Activated CD4-positive, CD25-positive, alpha-beta regulatory T cell treated with anti-CD3 and anti-CD28 coated beads, Interleukin-2, amount 50 U/mL, for 72 hours (primary cell): ENCODE data around the gene CABLES1.
"Not testable (repeated sequence)": the region's sequence is repeated elsewhere in the genome, so short reads cannot be mapped to it uniquely, and the experiment has no call there.

Experiments
- DNase-seq: peaks from one replicate; pipeline ENCODE4 v3.0.0; 2021

The CABLES1 gene

DNA sequence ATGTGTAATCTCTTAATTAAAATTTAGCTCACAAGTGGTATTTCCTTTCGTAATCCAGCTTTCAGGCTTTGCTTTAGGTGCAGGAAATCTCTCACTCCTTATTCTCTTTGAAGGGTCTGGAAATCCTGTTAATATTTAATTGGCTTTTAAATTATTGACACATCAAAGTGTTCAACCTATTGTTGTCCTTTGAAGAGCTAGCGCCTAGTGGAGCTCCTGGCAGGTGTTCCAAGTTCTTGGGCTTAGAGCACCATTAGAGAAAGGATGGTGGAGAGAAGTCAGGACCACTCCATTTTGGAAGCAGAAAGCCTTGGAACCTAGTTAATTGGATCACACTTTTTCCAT lies 92.4 kb downstream of the CABLES1 start:
- no peak for DNase-seq

DNA sequence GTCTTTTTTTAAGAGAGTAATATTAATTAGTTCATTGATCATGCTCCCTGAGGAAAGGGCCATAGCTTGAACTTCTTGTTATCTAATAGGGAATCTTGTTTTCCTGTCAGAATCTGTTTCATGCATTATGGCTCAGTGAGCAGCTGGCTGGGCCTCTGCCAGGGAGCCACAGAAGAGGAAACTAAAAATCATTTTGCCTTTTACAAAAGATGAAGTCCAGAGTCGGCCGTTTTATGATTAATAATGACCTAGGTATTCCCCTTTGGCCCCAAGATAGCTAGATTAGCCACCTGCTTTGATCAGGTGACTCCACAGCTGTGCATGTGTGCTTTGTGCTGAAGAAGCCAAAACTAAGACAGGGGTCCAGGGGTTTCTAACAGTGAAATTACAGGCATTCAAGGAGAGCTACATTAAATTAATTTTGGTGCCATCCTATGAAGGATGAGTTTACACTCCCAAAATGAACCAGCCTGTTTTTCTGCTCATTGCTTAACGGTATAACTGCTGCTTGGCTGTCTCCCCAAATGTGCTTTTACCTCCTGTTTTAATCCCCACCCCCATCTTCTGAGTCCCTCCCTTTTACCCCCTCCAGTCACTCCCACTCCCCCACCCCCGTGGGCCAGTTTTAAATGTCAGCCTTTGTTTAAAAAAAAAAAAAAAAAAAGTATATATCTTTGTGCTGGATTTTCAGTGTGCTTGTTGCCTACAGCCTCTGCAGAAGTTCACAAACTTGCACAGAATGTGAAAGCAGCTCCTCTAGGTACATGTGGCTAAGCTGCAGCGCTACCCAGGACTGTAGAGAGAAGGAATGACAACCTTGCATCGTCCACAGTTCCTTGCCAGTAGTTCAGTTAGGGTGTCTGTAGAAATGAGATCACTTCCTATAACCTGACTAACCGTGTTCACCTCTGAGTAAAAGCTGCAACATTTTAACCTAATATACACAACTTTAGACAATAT lies 93.1 kb downstream of the CABLES1 start:
- DNase-seq: no peak

DNA sequence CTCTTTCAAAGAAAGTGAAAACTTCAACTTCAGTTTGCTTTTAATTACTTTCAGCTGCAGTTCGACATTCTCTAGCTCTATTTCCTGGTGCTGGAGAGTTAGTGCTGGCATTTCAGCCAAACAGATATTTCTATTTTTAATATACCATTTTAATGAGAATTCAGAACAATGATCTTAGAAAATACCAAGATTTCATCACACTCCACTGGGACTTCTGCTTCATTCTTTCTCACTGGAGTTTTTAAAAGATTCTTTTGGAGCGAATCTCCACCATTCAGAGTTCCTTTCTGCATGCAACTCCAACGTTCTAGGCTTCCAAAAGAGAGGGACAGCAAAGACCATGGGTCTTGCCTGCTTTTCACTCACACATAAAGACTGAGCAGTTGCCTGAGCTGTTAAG lies 94.2 kb downstream of the CABLES1 start:
- DNase-seq: no peak

- no peak for DNase-seq
Measured at GRCh38 chr18:23230686-23231085, 95.4 kb downstream of the CABLES1 start.

- peak; percentile 59 for DNase-seq
Measured at GRCh38 chr18:23231340-23232021, 96.2 kb downstream of the CABLES1 start.

DNA sequence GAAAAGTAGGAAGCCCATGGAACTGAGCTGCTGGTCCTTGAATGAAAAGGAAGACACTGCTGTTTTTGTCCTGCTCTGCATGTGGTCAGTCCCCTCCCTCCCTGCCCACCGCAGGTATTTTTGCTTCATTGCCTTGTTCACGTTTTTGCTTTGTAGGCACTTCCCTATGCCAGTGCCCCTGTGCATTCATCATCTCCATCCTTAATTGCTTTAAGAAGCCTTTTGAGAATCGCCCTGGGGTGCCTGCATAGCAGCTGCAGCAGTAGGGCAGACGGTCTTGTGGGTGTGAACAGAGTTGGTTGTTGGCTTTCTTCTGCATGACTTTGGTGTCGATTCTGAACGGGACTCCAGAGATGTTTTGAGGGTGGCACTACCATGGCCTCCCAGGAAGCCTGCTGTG lies 97.0 kb downstream of the CABLES1 start:
- no peak for DNase-seq

- DNase-seq: no peak
Measured at GRCh38 chr18:23234619-23235018, 99.3 kb downstream of the CABLES1 start.

- DNase-seq: no peak
Measured at GRCh38 chr18:23235336-23235735, 100.1 kb downstream of the CABLES1 start.

- no peak for DNase-seq
Measured at GRCh38 chr18:23235860-23236259, 100.6 kb downstream of the CABLES1 start.

DNA sequence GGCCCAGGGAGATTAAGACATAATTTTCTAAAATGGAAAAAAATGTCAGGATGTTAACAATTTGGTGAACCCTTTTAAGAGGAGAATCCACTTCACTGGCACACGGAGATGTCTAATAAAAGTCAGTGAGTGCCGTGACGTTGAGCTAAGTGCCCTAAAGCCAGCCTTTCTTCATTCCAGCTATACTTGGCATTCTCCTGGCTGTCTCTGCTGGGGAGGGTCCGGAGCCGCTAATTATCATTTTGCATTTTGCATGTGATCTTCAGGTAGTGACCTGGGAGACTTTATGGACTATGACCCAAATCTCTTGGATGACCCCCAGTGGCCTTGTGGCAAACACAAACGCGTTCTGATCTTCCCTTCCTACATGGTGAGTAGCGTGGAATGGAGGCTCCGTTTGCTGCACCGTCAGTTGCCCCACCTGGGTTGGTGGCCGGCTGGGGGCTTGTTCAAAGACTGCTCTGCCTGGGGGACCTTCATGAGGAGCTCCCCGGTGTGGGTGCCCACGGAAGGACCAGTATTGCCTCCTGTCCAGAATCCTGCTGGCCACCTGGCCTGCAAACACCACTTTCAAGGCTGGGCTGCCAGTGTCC lies 101.7 kb downstream of the CABLES1 start:
- DNase-seq: no peak

- no peak for DNase-seq
Measured at GRCh38 chr18:23237524-23238151, 102.4 kb downstream of the CABLES1 start.

DNA sequence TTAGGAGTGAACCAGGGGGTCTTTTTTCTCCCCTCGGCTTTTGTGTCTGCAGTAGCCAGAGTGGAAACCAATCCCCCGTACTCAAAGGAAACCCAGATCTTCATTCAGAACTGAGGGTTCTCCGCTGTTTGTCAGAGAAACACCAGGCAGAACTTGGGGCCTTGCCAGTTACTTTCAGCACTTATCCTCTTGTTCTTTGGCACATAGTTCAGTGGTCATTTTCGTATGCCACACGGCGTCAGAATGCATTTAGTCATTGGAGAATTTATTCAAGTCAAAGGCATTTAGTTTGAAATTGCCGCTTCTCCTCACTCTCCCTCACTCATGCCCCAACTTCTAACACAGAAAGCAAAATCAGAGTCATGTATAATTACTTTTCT lies 102.9 kb downstream of the CABLES1 start:
- DNase-seq: no peak

- DNase-seq: no peak
Measured at GRCh38 chr18:23238651-23239349, 103.5 kb downstream of the CABLES1 start.

DNA sequence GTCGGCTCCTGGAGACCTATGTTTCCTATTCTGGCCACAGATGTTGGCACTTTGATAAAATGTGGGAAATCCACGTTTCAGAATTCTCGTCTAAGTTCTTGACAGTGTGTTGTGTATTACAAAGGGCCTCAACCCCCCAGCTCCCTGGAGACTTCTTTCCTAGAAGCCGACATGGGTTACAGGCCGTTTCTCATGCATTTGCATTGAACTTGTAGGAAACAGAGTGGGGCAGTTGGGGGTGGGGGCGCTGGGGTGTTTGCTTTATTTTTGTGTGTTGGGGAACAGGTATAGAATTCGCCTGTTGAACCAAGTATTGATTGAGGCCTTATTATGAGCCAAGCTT lies 104.0 kb downstream of the CABLES1 start:
- DNase-seq: no peak

DNA sequence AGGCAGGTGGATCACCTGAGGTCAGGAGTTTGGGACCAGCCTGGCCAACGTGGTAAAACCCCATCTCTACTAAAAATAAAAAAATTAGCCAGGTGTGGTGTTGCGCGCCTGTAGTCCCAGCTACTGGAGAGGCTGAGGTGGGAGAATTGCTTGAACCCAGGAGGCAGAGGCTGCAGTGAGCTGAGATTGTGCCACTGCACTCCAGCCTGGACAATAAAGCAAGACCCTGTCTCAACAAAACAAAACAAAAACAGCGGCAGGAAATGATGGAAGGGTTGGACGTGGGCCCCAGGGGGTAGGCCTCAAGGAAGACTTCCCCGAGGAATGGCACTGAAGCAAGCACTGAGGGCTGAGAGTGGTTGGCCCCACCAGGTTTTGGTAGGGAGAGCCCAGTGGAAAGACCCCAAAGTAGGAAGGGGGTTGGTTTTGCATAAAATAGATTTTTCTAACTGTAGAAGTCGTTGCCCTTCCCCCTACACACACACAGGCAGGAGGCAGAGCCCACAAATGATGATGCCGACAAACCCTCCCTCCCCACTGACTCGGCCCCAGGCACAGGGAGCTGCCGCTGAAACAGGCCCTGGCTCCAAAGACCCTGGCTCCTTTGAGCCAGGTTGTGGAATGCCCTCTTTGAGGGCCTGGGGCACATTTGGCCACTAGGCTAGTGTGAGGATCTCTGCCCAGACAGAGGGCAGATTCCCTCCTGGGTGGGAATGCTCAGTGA lies 104.8 kb downstream of the CABLES1 start:
- no peak for DNase-seq

DNA sequence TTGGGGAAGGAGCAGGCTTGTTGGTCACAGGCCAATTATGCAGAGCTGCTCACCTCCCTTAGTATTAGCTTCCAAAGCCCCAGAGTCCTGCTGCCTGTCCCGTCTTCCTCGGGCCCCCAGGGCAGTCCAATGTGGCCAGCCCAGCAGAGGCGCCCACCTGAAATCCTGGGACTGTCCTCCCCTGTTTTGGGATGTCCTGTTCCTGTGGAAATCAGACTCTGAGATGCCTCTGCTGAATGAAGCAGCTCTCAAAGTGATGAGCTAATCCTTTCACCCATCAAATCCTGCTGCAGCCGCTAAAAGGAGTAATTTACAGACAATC lies 105.3 kb downstream of the CABLES1 start:
- no peak for DNase-seq

DNA sequence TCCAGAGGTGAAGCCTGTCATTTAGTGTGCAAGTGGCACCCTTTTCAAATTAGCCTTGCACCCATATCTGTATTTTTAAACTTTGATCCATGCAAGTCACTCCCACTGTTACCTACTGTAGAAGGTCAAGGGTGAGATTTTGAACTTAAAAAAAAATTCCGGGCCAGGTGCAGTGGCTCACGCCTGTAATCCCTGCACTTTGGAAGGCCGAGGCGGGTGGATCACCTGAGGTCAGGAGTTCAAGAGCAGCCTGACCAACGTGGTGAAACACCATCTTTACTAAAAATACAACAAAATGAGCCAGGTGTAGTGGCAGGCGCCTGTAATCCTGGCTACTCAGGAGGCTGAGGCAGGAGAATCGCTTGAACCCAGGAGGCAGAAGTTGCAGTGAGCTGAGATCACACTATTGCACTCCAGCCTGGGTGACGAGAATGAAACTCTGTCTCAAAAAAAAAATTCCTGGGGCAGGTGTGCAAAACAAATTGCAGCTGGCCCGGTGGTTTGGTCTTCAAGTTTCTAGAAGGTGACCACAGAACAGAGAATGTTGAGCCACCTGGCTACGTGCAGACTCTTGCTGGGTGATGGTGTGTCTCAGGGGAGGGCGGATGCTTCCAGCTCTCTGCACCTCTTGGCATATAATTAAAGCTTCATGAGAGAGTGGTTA lies 106.7 kb downstream of the CABLES1 start:
- DNase-seq: not testable (repeated sequence)

- no peak for DNase-seq
Measured at GRCh38 chr18:23243178-23243577, 107.9 kb downstream of the CABLES1 start.

- DNase-seq: no peak
Measured at GRCh38 chr18:23243816-23244215, 108.5 kb downstream of the CABLES1 start.

DNA sequence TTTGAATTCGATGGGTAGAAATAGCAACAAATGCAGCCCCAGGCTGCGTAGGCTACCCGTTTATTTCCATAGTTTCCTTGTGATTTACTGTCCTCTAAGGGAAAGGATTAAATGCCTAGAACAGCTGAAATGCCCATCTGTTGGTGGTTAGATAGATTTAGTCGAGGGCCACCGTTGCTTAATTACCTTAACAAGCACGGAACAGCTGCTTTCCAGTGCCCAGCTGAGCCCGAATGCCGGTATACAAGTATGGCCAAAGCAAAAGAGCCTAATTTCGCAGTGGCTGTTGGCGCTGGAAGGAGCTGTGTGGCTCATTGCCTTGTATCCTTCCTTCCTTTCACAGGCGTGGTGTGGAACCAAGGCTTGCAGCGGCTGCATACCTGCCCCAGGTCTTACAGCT lies 109.1 kb downstream of the CABLES1 start:
- no peak for DNase-seq

- no peak for DNase-seq
Measured at GRCh38 chr18:23245461-23245860, 110.2 kb downstream of the CABLES1 start.

DNA sequence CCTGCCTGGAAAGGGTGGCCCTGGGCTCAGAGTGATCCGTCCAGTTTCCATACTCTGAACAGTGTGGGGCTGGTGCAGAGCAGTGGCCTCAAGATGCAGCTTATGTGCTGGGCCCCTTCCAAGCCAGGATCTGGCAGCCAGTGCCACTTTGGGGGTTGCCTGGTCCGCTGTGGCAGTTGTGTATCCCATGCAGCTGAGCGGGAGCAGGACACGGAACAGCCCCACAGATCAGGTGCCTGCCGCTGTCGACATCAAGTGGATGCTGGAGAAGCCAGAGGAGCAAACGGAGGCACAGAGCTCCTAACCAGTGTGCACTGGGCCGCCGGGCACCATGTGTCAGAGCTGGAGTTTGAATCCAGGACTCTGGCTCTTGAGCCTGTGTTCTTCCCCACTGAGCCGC lies 112.0 kb downstream of the CABLES1 start:
- no peak for DNase-seq
